IPS-18c (cell line): ENCODE results near the gene LHX6.

Experiments
- H3K4me3 ChIP-seq: 2 replicates; pipeline ENCODE4 v1.7.0; 2013; ENCODE audit warnings: low read depth, mild to moderate bottlenecking, low read length, moderate library complexity; ENCODE audit not compliant: insufficient read depth
- H3K9me3 ChIP-seq: one replicate; pipeline ENCODE4 v1.6.1; 2013; ENCODE audit warnings: mild to moderate bottlenecking, low read length, moderate library complexity; ENCODE audit not compliant: control insufficient read depth, insufficient read depth

Gene LHX6

DNA sequence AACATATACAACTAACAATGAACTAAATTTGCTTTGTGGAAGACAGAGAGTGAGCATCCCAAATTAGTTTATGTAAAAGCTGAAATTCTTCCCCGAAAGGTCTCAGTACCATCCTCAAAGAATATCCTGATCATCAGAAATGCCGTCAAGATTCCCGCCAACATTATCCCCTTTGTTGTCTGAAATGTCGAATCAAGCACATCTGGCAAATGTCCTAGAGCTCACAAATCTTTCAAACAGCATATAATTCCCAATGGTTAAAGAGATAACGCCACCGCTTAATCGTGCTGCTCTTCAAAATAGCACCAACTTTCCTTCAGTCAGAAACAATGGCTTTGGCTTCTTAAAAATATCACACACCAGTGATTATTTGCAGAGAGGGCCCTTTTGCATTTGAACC lies 45.3 kb downstream of the LHX6 start:
- H3K9me3 ChIP-seq: peaks cover 2% of the 10 kb centered on the region
- no peak overlapping the region for H3K4me3 ChIP-seq

DNA sequence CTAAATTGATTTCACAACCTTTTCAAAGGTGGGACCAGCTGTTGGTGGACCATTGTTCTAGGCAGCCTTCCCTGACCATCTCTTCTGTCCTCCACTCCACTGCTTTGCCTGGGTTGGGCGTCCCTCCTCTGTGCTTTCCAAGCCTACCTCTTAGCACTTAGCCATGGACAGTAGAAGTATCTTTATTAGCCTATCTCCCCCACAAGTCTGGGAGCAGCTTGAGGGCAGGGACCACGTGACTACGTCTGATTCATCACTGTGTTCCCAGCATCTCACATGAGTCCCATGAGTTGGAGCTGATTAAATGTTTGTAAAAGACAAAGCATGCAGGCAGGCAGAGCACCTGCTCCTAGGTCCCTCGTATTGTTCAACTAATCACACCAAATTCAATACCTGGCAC lies 48.1 kb downstream of the LHX6 start:
- no peaks in the 10 kb centered on the region for H3K9me3 ChIP-seq
- H3K4me3 ChIP-seq: no peak overlapping the region

DNA sequence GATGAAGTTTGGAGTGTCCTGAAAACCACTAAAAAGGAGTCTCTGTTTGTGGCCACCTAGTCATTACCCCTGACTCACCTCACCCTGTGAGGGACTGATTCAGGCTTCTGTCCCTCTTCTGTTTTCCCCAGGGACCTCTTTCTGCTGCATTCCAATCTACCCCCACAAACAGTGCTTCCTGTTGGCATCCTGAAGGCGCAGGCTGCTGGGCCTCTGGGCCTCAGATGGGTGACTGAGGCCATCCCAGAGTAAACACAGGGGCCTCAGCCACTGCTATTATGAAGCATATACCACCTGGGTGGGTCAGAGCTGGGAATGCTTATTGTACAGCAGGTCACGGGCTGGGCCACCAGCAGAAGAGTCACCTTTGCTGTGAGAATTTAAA lies 49.1 kb downstream of the LHX6 start:
- Histone ChIP-seq H3K4me3 (no peak overlapping the region), H3K9me3 (no peaks in the 10 kb centered on the region)

DNA sequence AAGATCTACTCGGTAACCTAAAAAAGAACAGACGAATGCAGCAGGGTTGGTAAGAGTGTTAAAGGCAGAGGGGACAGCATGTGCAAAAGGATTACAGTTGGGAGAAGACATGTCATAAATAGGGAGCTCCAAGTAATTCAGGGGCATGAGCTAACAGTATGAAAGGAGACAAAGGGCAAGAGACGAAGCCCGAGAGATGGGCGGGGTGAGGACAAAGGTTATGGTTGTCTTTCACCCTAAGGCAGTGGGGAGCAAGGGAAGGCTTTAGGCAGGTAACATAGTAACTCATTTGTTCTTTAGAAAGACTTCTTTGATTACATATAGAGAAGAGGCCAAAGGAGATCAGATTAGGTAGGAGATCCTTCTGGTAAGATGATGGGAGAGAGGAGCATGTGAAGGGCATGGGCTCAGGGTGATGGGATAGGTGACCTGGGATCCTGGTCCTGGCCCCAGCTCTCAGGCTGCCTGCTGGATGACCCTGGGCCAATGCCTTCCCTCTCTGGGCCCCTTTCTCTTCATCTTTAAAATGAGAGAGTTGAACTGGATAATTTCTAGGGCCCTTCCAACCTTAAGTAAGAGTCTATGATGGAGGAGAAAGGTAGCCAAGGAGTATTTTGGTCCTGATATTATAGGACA lies 49.6 kb downstream of the LHX6 start:
- no peak overlapping the region for H3K4me3 ChIP-seq

GRCh38 chr9:122176916-122177315 lies 51.8 kb downstream of the LHX6 start:
- Histone ChIP-seq H3K9me3 (no peaks in the 10 kb centered on the region), H3K4me3 (no peak overlapping the region)

More for the DNA sequence above, 49.6 kb downstream of the LHX6 start:
- H3K9me3 ChIP-seq: no peaks in the 10 kb centered on the region

DNA sequence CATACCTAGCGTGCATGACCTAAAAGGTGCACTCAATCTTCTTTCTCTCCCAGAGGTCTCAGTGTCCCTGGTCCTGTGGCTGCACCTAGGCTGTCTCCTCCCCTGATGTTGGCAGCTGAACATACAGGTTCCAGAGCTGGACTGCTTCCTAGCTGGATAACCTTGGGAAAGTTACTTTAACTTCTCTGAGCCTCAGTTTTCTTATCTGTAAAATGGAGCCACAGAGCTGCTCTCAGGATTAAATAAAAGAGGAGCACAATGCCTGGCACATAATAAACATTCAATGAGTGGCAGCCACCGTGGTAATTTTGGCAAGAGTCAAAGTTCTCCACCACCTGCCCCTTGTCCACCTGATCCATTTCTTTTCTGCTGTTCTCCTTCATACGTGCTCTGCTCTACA lies 55.1 kb downstream of the LHX6 start:
- Histone ChIP-seq H3K9me3 (no peaks in the 10 kb centered on the region), H3K4me3 (no peak overlapping the region)

- no peaks in the 10 kb centered on the region for H3K9me3 ChIP-seq
- no peak overlapping the region for H3K4me3 ChIP-seq
These were observed 56.6 kb downstream of the LHX6 start for GRCh38 chr9:122172131-122172530.

DNA sequence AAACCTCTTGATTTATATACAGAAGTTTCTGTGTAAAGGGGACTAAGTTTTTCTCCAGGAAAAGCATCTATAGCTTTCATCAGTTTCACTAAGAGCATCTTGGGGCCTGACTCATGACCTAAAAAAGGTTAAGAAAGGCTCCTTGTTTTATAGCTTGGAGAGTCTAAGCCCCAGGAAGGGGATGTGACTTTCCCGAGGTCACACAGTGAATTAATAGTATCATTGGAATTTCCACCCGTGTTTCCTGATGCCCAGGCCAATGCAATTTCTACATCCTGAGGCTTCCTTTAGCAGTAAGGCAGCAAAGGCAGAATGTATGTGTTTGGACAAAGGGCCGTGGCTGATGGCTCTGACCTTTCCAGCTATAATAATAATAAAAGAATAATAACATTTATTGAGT lies 60.4 kb downstream of the LHX6 start:
- no peak overlapping the region for H3K4me3 ChIP-seq
- H3K9me3 ChIP-seq: peaks cover 3% of the 10 kb centered on the region

DNA sequence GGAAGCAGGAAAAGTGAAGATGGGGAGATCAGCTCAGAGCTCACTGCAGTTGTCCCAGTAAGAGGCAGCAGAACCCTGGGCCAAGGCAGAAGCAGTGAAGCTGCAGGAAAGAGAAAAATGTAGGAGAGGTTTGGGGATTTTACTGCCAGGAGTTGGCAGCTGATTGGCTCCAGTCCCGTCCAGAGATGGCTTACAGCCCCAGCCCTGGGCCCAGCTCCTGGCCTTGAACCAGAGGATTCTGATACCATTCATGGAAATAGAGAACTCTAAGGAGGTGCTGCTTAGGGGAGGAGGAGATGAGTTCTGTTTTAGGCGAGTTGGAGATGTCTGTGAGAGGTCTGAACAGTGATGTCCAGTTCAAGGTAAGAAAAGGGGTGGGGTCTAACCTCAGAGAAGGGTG lies 64.5 kb downstream of the LHX6 start:
- H3K4me3 ChIP-seq: no peak overlapping the region
- peaks cover 3% of the 10 kb centered on the region for H3K9me3 ChIP-seq

DNA sequence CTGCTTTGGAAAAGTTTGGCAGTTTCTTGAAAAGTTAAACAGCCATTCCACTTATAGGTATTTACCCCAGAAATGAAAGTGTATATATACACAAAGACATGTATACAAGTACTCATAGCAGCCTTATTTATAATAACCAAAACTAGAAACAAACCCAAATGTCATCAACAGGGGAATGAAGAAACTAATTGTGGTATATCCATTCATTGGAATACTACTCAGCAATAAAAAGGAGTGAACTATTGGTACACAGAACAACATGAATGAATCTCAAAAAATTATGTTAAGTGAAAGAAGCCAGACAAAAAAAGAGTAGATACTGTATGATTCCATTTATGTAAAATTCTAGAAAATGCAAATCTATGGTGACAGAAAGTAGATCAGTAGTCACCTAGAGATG lies 66.3 kb downstream of the LHX6 start:
- no peak overlapping the region for H3K4me3 ChIP-seq
- peaks cover 3% of the 10 kb centered on the region for H3K9me3 ChIP-seq

DNA sequence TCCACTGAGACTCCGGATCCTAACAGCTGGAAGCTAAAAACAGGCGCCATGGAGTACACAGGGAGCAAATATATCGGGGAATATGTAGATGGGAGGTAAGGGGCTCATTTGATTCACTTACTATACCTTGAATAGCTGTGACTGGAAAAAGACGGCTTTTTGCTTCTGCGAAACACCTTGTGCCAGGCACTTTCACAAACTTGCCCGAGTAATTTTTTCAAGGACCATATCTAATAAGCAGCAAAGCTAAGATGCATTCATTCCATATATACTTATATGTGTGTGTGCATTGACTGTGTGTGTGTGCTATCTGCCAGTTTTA lies 68.9 kb downstream of the LHX6 start:
- H3K4me3 ChIP-seq: peak overlapping the region; percentile 80; the same call in 1 of the 2 replicates
- no peaks in the 10 kb centered on the region for H3K9me3 ChIP-seq

DNA sequence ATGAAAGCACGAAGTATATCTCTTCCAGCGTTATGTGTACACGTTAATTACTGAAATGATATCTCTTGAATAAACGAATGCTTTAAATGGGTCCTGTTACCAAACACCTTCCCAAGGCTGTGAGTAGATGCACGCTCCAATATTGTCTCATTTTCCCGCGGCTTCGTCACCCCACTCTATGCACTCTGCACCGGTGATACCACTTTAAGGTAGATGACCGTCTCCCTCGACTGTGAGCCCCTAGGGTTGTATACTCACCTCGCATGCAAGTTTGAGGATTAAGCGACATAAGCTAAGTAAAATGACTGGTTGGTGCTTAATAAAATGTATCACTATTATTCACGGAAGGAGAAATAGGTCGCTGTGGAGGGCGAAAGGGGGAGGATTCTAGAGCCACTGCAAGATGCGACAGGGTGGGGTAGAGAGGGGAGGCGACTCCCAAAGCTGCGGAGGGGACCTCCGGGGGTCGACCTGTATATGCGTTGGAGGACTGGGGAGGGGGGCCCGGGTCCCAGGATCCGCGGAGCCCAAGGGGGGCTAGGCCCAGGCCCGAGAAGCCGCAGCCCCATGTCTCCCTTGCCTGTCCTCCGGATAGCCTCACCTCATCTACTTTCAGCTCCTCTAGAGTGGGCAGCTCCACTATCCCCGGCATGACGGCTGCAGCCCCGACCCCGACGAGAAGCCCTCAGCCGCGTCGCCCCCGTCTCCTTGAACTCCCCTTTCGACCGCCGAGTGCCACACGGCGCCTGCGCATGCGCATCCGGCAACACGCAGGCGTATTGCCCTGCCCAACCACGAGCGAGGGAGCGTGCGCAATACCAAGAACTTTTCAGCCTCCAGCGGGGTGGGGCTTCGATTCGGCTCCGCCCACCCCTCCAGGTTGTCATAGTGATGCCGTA lies 69.5 kb downstream of the LHX6 start, which contains the start of the genes MORN5 and NDUFA8:
TSS of gene MORN5 (plus strand) at position 883 of the 899 bp plus-strand sequence. CDS start 65 bp downstream, outside the sequence.
TSS of gene NDUFA8 (minus strand) at position 754 of the 899 bp plus-strand sequence. CDS start at position 652, 102 bp downstream.
- peak within 1 kb of the TSS; percentile 80 for H3K4me3 ChIP-seq
- H3K9me3 ChIP-seq: no peaks in the 10 kb centered on the region

DNA sequence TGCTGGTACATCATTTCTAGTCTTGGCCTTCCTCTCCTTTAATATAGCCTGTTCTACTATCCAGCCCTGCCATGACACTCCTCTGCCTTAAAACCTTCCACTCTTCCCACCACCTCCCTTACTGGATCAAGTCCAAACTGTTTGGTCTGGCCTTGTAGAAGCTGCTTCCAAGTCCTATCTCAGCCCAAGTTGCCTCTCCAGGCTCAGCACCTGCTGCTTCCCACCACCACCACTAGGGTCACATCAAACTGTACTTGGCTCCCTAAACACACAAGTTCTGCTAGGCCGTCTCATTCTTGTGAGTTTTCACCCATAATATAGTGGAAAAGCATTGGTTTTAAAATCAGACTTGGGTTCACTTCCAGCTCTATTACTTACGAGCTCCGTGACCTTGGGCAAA lies 70.6 kb downstream of the LHX6 start:
- Histone ChIP-seq H3K9me3 (no peaks in the 10 kb centered on the region), H3K4me3 (no peak overlapping the region)

DNA sequence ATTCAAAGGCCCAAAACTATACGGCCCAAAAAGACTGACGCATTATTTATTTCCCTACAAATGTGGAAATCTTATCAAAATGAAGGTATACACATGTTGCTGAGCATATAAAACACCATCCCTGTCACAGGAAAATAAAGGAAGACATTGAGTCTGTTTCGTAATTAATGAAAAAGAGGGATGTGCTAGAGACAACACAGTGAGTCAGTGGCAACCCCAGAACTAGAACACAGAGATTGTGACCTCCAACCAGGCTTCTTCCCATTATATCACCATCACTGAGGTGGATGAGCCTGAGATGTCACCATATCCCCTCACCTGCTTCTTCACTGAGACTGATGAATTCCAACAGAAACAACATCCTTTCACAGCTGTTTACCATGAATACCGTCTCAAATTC lies 73.0 kb downstream of the LHX6 start:
- H3K4me3 ChIP-seq: no peak overlapping the region
- H3K9me3 ChIP-seq: no peaks in the 10 kb centered on the region
